HEK293 (cell line): Measurements from ENCODE around the gene FAM237A.

Experiments used
- CTCF ChIA-PET: fragments of 350-600 bp; formaldehyde crosslinking; extraction: SDS; loops from one replicate; lab custom pipeline; 2021; ENCODE audit warnings: antibody characterized with exemption; lab: Yijun Ruan, JAX
- POLR2A ChIA-PET: fragments of 300-600 bp; formaldehyde crosslinking; extraction: SDS; loops from one replicate; lab custom pipeline; 2020; ENCODE audit warnings: antibody characterized with exemption, inconsistent platforms; lab: Yijun Ruan, JAX
- H3K27ac ChIP-seq: fragments of 200-500 bp; sonication (Bioruptor generic); 2 replicates; pipeline ENCODE4 v1.5.1; 2014; ENCODE audit warnings: low read depth, low read length, control low read depth, inconsistent platforms; ENCODE audit errors: extremely low read depth
- H3K36me3 ChIP-seq, 2 experiments: fragments of 200-500 bp in 1 of 2; sonication (Bioruptor generic) in 1 of 2; 1 replicate in 1 of 2; 2 replicates in 1 of 2; pipeline ENCODE4 v1.5.1; 2014 to 2017; ENCODE audit warnings: inconsistent platforms in 2 of 2, low read length in 2 of 2; ENCODE audit not compliant: control insufficient read depth in 2 of 2, insufficient read depth in 1 of 2
- H3K4me1 ChIP-seq: fragments of 200-500 bp; sonication (Bioruptor generic); 2 replicates; pipeline ENCODE4 v1.5.1; 2014; ENCODE audit warnings: mild to moderate bottlenecking, low read length, inconsistent platforms; ENCODE audit not compliant: control insufficient read depth, insufficient read depth
- H3K4me3 ChIP-seq: 2 replicates; pipeline ENCODE4 v1.5.1; 2011; ENCODE audit warnings: low read depth, mild to moderate bottlenecking, control low read depth, low read length, moderate library complexity
- H3K9me3 ChIP-seq: fragments of 200-500 bp; sonication (Bioruptor generic); 2 replicates; pipeline ENCODE4 v1.5.1; 2014; ENCODE audit warnings: low read depth, low read length, inconsistent platforms; ENCODE audit not compliant: control insufficient read depth, insufficient read depth
- AEBP2 ChIP-seq: fragments of 450-650 bp; formaldehyde crosslinking; IDR thresholded peaks from 2 replicates; pipeline ENCODE4 v1.5.1; 2016; ENCODE audit warnings: missing biosample characterization, missing genetic modification characterization, borderline replicate concordance
- BCL11A ChIP-seq: fragments of 450-650 bp; formaldehyde crosslinking; IDR thresholded peaks from 2 replicates; pipeline ENCODE4 v1.5.1; 2016; ENCODE audit warnings: low read depth, missing biosample characterization, missing genetic modification characterization
- SALL2 ChIP-seq: fragments of 450-650 bp; formaldehyde crosslinking; IDR thresholded peaks from 2 replicates; pipeline ENCODE4 v1.5.0; 2017; ENCODE audit warnings: missing biosample characterization, mild to moderate bottlenecking, missing genetic modification characterization, borderline replicate concordance
- YY1 ChIP-seq: fragments of 450-650 bp; formaldehyde crosslinking; IDR thresholded peaks from 2 replicates; pipeline ENCODE4 v1.5.1; 2018; ENCODE audit warnings: missing biosample characterization, missing genetic modification characterization
- ZNF121 ChIP-seq: fragments of 450-650 bp; formaldehyde crosslinking; IDR thresholded peaks from 2 replicates; pipeline ENCODE4 v1.5.1; 2016; ENCODE audit warnings: missing biosample characterization, missing genetic modification characterization
- ZNF174 ChIP-seq: fragments of 450-650 bp; formaldehyde crosslinking; IDR thresholded peaks from 2 replicates; pipeline ENCODE4 v1.5.0; 2017; ENCODE audit warnings: missing biosample characterization, mild to moderate bottlenecking, missing genetic modification characterization
- ZNF324 ChIP-seq: fragments of 450-650 bp; formaldehyde crosslinking; IDR thresholded peaks from 2 replicates; pipeline ENCODE4 v1.5.1; 2016; ENCODE audit warnings: missing biosample characterization, missing genetic modification characterization
- ZNF518A ChIP-seq: fragments of 450-650 bp; formaldehyde crosslinking; conservative IDR thresholded peaks from 2 replicates; pipeline ENCODE4 v1.5.1; 2016; ENCODE audit warnings: low read depth, missing biosample characterization, missing genetic modification characterization
- ZNF529 ChIP-seq: fragments of 450-650 bp; formaldehyde crosslinking; IDR thresholded peaks from 2 replicates; pipeline ENCODE4 v1.5.1; 2017; ENCODE audit warnings: missing genetic modification characterization, missing biosample characterization; ENCODE audit not compliant: insufficient replicate concordance
- ZNF639 ChIP-seq: fragments of 450-650 bp; formaldehyde crosslinking; IDR thresholded peaks from 2 replicates; pipeline ENCODE4 v1.5.1; 2016; ENCODE audit warnings: missing biosample characterization, missing genetic modification characterization
- ZNF747 ChIP-seq: fragments of 450-650 bp; formaldehyde crosslinking; IDR thresholded peaks from 2 replicates; pipeline ENCODE4 v1.5.1; 2016; ENCODE audit warnings: missing biosample characterization, missing genetic modification characterization
- ZNF792 ChIP-seq: fragments of 450-650 bp; formaldehyde crosslinking; IDR thresholded peaks from 2 replicates; pipeline ENCODE4 v1.5.1; 2016; ENCODE audit warnings: missing biosample characterization, missing genetic modification characterization
- ZNF843 ChIP-seq: fragments of 450-650 bp; formaldehyde crosslinking; IDR thresholded peaks from 2 replicates; pipeline ENCODE4 v1.5.1; 2016; ENCODE audit warnings: missing biosample characterization, missing genetic modification characterization
- ZXDB ChIP-seq: fragments of 450-650 bp; formaldehyde crosslinking; IDR thresholded peaks from 2 replicates; pipeline ENCODE4 v1.5.1; 2016; ENCODE audit warnings: missing biosample characterization, missing genetic modification characterization
- TF ChIP-seq, protein P1 (sequence below): fragments of 450-650 bp; formaldehyde crosslinking; IDR thresholded peaks from 2 replicates; pipeline ENCODE4 v1.5.1; 2017; ENCODE audit warnings: missing biosample characterization, missing genetic modification characterization
- TF ChIP-seq, protein P2 (sequence below): fragments of 450-650 bp; formaldehyde crosslinking; IDR thresholded peaks from 2 replicates; pipeline ENCODE4 v1.5.1; 2016; ENCODE audit warnings: missing biosample characterization, missing genetic modification characterization, borderline replicate concordance
- TF ChIP-seq, protein P3 (sequence below): fragments of 450-650 bp; formaldehyde crosslinking; IDR thresholded peaks from 2 replicates; pipeline ENCODE4 v1.5.1; 2016; ENCODE audit warnings: missing biosample characterization, missing genetic modification characterization

The FAM237A gene

DNA sequence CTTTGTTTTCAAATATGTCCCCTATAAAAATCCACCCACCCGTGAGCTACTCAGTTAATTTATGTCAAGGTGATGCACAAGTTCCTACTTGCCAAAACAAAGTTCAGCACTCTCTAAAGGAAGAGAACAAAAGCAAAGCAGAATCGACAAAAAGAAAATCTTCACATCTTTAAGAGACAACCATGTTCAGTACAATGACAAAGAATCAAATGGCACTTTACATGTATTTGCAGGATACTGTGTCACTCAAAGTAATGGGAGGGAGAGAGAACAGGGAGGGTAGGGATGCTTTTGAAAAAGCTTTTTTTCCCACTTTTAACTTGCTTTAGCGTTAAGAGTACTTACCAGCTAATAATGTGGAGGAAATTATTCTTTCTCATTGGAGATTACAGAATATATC, 39.0 kb upstream of the FAM237A start:
- Histone ChIP-seq H3K27ac (no peak overlapping the region), H3K36me3 (no peaks in the 10 kb centered on the region; a peak in 1 of 3 replicates), H3K9me3 (no peaks in the 10 kb centered on the region), H3K4me1 (no peaks in the 10 kb centered on the region), H3K4me3 (no peak overlapping the region)
- CTCF ChIA-PET, result interaction anchor here (0.6 to 0.7 kb wide), 2 partner anchors 11 to 80 kb away, joined by 4 to 6 read pairs; no protein-coding TSS in a partner anchor
- TF ChIP-seq AEBP2 (no peak), SALL2 (tag by site-specific recombination) (no peak), ZNF174 (tag by site-specific recombination) (no peak), ZNF843 (no peak)
- POLR2A ChIA-PET, result no interaction called here

DNA sequence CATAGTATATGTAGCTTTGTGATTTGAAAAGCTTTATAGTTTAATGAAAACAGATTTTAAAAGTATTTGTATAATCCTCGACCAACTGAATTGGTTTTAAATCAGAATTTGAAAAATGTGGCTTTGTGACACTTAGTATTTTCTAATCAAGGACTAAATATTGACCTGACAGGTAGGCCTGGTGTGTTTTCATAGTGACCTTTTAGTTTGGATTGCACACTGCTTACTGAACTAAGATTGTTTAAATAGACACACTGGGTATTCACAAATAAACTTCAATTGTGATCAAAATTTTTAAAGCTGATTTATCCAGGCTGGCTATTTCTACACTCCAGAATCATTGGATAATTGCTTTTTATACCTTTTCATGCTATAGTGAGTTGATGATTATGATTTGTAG, 31.8 kb upstream of the FAM237A start:
- Histone ChIP-seq H3K4me1 (no peaks in the 10 kb centered on the region), H3K36me3 (no peaks in the 10 kb centered on the region; a peak in 1 of 3 replicates), H3K27ac (no peak overlapping the region), H3K9me3 (no peaks in the 10 kb centered on the region), H3K4me3 (no peak overlapping the region)
- TF ChIP-seq ZNF639 (tag by site-specific recombination) (no peak), ZXDB (tag by site-specific recombination) (no peak), ZNF174 (tag by site-specific recombination) (no peak), ZNF529 (tag by site-specific recombination) (no peak), ZNF121 (tag by site-specific recombination) (no peak), ZNF324 (tag by site-specific recombination) (no peak), ZNF792 (tag by site-specific recombination) (no peak), ZNF518A (no peak), YY1 (no peak), ZNF747 (tag by site-specific recombination) (no peak), BCL11A (tag by site-specific recombination) (no peak)
- TF ChIP-seq, protein P1, sequence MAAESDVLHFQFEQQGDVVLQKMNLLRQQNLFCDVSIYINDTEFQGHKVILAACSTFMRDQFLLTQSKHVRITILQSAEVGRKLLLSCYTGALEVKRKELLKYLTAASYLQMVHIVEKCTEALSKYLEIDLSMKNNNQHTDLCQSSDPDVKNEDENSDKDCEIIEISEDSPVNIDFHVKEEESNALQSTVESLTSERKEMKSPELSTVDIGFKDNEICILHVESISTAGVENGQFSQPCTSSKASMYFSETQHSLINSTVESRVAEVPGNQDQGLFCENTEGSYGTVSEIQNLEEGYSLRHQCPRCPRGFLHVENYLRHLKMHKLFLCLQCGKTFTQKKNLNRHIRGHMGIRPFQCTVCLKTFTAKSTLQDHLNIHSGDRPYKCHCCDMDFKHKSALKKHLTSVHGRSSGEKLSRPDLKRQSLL (tag by site-specific recombination), result no peak
- TF ChIP-seq, protein P2, sequence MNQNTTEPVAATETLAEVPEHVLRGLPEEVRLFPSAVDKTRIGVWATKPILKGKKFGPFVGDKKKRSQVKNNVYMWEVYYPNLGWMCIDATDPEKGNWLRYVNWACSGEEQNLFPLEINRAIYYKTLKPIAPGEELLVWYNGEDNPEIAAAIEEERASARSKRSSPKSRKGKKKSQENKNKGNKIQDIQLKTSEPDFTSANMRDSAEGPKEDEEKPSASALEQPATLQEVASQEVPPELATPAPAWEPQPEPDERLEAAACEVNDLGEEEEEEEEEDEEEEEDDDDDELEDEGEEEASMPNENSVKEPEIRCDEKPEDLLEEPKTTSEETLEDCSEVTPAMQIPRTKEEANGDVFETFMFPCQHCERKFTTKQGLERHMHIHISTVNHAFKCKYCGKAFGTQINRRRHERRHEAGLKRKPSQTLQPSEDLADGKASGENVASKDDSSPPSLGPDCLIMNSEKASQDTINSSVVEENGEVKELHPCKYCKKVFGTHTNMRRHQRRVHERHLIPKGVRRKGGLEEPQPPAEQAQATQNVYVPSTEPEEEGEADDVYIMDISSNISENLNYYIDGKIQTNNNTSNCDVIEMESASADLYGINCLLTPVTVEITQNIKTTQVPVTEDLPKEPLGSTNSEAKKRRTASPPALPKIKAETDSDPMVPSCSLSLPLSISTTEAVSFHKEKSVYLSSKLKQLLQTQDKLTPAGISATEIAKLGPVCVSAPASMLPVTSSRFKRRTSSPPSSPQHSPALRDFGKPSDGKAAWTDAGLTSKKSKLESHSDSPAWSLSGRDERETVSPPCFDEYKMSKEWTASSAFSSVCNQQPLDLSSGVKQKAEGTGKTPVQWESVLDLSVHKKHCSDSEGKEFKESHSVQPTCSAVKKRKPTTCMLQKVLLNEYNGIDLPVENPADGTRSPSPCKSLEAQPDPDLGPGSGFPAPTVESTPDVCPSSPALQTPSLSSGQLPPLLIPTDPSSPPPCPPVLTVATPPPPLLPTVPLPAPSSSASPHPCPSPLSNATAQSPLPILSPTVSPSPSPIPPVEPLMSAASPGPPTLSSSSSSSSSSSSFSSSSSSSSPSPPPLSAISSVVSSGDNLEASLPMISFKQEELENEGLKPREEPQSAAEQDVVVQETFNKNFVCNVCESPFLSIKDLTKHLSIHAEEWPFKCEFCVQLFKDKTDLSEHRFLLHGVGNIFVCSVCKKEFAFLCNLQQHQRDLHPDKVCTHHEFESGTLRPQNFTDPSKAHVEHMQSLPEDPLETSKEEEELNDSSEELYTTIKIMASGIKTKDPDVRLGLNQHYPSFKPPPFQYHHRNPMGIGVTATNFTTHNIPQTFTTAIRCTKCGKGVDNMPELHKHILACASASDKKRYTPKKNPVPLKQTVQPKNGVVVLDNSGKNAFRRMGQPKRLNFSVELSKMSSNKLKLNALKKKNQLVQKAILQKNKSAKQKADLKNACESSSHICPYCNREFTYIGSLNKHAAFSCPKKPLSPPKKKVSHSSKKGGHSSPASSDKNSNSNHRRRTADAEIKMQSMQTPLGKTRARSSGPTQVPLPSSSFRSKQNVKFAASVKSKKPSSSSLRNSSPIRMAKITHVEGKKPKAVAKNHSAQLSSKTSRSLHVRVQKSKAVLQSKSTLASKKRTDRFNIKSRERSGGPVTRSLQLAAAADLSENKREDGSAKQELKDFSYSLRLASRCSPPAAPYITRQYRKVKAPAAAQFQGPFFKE (tag by site-specific recombination), result no peak
- TF ChIP-seq, protein P3, sequence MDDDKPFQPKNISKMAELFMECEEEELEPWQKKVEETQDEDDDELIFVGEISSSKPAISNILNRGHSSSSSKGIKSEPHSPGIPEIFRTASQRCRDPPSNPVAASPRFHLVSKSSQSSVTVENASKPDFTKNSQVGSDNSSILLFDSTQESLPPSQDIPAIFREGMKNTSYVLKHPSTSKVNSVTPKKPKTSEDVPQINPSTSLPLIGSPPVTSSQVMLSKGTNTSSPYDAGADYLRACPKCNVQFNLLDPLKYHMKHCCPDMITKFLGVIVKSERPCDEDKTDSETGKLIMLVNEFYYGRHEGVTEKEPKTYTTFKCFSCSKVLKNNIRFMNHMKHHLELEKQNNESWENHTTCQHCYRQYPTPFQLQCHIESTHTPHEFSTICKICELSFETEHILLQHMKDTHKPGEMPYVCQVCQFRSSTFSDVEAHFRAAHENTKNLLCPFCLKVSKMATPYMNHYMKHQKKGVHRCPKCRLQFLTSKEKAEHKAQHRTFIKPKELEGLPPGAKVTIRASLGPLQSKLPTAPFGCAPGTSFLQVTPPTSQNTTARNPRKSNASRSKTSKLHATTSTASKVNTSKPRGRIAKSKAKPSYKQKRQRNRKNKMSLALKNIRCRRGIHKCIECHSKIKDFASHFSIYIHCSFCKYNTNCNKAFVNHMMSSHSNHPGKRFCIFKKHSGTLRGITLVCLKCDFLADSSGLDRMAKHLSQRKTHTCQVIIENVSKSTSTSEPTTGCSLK (tag by site-specific recombination), result no peak
- ChIA-PET POLR2A (no interaction called here), CTCF (interaction anchor here (0.6 kb wide), 1 partner anchor 663 kb away, joined by 4 read pairs; no protein-coding TSS in a partner anchor)
